B cell (primary cell): Measurements from ENCODE around the gene WDR41.

ENCODE experiments used
- EZH2 ChIP-seq: IDR thresholded peaks from 2 replicates; pipeline ENCODE4 v1.6.1; 2012; ENCODE audit warnings: borderline replicate concordance, low read depth, mild to moderate bottlenecking, moderate library complexity, low read length; ENCODE audit not compliant: insufficient read depth, poor library complexity, severe bottlenecking
- TF ChIP-seq, protein P1 (sequence below): fragments of 200-600 bp; IDR thresholded peaks from one replicate; pipeline ENCODE4 v1.8.0; 2022; ENCODE audit warnings: antibody characterized with exemption, mild to moderate bottlenecking

- TF ChIP-seq, protein P1, sequence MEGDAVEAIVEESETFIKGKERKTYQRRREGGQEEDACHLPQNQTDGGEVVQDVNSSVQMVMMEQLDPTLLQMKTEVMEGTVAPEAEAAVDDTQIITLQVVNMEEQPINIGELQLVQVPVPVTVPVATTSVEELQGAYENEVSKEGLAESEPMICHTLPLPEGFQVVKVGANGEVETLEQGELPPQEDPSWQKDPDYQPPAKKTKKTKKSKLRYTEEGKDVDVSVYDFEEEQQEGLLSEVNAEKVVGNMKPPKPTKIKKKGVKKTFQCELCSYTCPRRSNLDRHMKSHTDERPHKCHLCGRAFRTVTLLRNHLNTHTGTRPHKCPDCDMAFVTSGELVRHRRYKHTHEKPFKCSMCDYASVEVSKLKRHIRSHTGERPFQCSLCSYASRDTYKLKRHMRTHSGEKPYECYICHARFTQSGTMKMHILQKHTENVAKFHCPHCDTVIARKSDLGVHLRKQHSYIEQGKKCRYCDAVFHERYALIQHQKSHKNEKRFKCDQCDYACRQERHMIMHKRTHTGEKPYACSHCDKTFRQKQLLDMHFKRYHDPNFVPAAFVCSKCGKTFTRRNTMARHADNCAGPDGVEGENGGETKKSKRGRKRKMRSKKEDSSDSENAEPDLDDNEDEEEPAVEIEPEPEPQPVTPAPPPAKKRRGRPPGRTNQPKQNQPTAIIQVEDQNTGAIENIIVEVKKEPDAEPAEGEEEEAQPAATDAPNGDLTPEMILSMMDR = no peak
- no peak for TF ChIP-seq EZH2
Measured at GRCh38 chr5:77448831-77449230, 43.3 kb downstream of the WDR41 start.
